ENCODE results near the gene MEPCE. TPM values are rescaled to one million over a fixed set of nuclear protein-coding genes. Genes with fewer than 3 reads are reported as not detected.

Gene MEPCE
- total RNA-seq, 1 donor from 2014 or later = 38.3 TPM

- no peak for DNase-seq (ENCODE audit: extremely low spot score in 2 of 2)
- Histone ChIP-seq H3K27me3 (no peaks in the 10 kb centered on the region), H3K4me1 (peaks cover 64% of the 10 kb centered on the region), H3K36me3 (peaks cover 0 to 14% of the 10 kb centered on the region in 2 donors), H3K9me3 (no peaks in the 10 kb centered on the region), H3K27ac (peak overlapping the region; percentile 92), H3K4me3 (peak overlapping the region; percentile 88 to 92)
- TF ChIP-seq CTCF (IDR thresholded peaks at IDR 0.05) = no peak
- no peak for TF ChIP-seq POLR2A (IDR thresholded peaks at IDR 0.05)
- no peak for TF ChIP-seq POLR2AphosphoS5 (IDR thresholded peaks at IDR 0.05; ENCODE audit: insufficient read depth in 1 of 2, low read depth in 1 of 2)
- intact Hi-C loops (cut with DNase I) = loop anchor here (10.0 kb wide), 1 partner anchor 198 kb away; the partner anchor contains the start of gene GNB2
Observed at GRCh38 chr7:100476903-100477870, 47.6 kb downstream of the MEPCE start.

- H3K27ac ChIP-seq = peak overlapping the region; percentile 92
- peak overlapping the region; percentile 88 to 92 for H3K4me3 ChIP-seq
- peaks cover 0 to 14% of the 10 kb centered on the region in 2 donors for H3K36me3 ChIP-seq
- TF ChIP-seq POLR2A (IDR thresholded peaks at IDR 0.05) (no peak), POLR2AphosphoS5 (IDR thresholded peaks at IDR 0.05; ENCODE audit: insufficient read depth in 1 of 2, low read depth in 1 of 2) (no peak), CTCF (IDR thresholded peaks at IDR 0.05) (no peak)
- intact Hi-C loops (cut with DNase I) = loop anchor here (10.0 kb wide), 1 partner anchor 197 kb away; the partner anchor contains the start of gene GNB2
- no peaks in the 10 kb centered on the region for H3K9me3 ChIP-seq
- H3K4me1 ChIP-seq = peaks cover 64% of the 10 kb centered on the region
- no peaks in the 10 kb centered on the region for H3K27me3 ChIP-seq
- no peak for DNase-seq (ENCODE audit: extremely low spot score in 2 of 2)
Observed at GRCh38 chr7:100477871-100478267, 48.2 kb downstream of the MEPCE start.

GRCh38 chr7:100478958-100479660, 49.5 kb downstream of the MEPCE start, which contains the start of gene TSC22D4:
TSS of gene TSC22D4 (minus strand) at chr7:100479214. CDS start at chr7:100478038, 1,176 bp downstream.
- TF ChIP-seq CTCF (IDR thresholded peaks at IDR 0.05) (no peak), POLR2AphosphoS5 (IDR thresholded peaks at IDR 0.05; ENCODE audit: insufficient read depth in 1 of 2, low read depth in 1 of 2) (peak in 1 of 2 donors; percentile 95), POLR2A (IDR thresholded peaks at IDR 0.05) (peak in 1 of 2 donors; percentile 87)
- DNase-seq (ENCODE audit: extremely low spot score in 2 of 2) = peak in 1 of 2 donors; percentile 98
- no peaks in the 10 kb centered on the region for H3K27me3 ChIP-seq
- H3K36me3 ChIP-seq = peaks cover 0 to 3% of the 10 kb centered on the region in 2 donors
- peak within 1 kb of the TSS; percentile 92 for H3K27ac ChIP-seq
- peak within 1 kb of the TSS; percentile 88 to 92 for H3K4me3 ChIP-seq
- H3K4me1 ChIP-seq = peaks cover 55% of the 10 kb centered on the region
- intact Hi-C loops (cut with DNase I) = loop anchor here (1.0 to 10.0 kb wide), 2 partner anchors 107 to 196 kb away; partner anchors contain the start of genes FBXO24, GNB2 and LRCH4
- no peaks in the 10 kb centered on the region for H3K9me3 ChIP-seq

GRCh38 chr7:100481466-100481865, 51.8 kb downstream of the MEPCE start:
- intact Hi-C loops (cut with DNase I) = no loop called here
- DNase-seq (ENCODE audit: extremely low spot score in 2 of 2) = no peak
- H3K9me3 ChIP-seq = no peaks in the 10 kb centered on the region
- no peaks in the 10 kb centered on the region for H3K36me3 ChIP-seq
- TF ChIP-seq CTCF (IDR thresholded peaks at IDR 0.05) (no peak), POLR2AphosphoS5 (IDR thresholded peaks at IDR 0.05; ENCODE audit: insufficient read depth in 1 of 2, low read depth in 1 of 2) (no peak), POLR2A (IDR thresholded peaks at IDR 0.05) (no peak)
- H3K4me3 ChIP-seq = no peak overlapping the region
- no peaks in the 10 kb centered on the region for H3K27me3 ChIP-seq
- H3K27ac ChIP-seq = no peak overlapping the region
- H3K4me1 ChIP-seq = peaks cover 39% of the 10 kb centered on the region
